NCI-H82 (cell line): ENCODE measurements around the gene SUN5.

Experiments
- DNase-seq: peaks from one replicate; lab custom pipeline; 2025; lab: John Stamatoyannopoulos, UW

Gene SUN5

GRCh38 chr20:33026779-33027759 is 22.8 kb upstream of the SUN5 start:
- no peak for DNase-seq

- DNase-seq = no peak
These were observed 22.0 kb upstream of the SUN5 start for GRCh38 chr20:33026072-33026778.

GRCh38 chr20:33025318-33025876 is 21.2 kb upstream of the SUN5 start:
- DNase-seq = no peak

GRCh38 chr20:33024609-33025317 is 20.5 kb upstream of the SUN5 start:
- no peak for DNase-seq

- DNase-seq = no peak
These were observed 20.0 kb upstream of the SUN5 start for GRCh38 chr20:33024243-33024560.

GRCh38 chr20:33023439-33024242 is 19.4 kb upstream of the SUN5 start:
- no peak for DNase-seq

- DNase-seq = no peak
These were observed 18.6 kb upstream of the SUN5 start for GRCh38 chr20:33022694-33023438.

- no peak for DNase-seq
These were observed 18.1 kb upstream of the SUN5 start for GRCh38 chr20:33022289-33022688.

GRCh38 chr20:33021879-33022278 is 17.6 kb upstream of the SUN5 start:
- DNase-seq = no peak

GRCh38 chr20:33020278-33021161 is 16.3 kb upstream of the SUN5 start:
- DNase-seq = no peak

- no peak for DNase-seq
These were observed 15.4 kb upstream of the SUN5 start for GRCh38 chr20:33019465-33020277.

- no peak for DNase-seq
These were observed 14.1 kb upstream of the SUN5 start for GRCh38 chr20:33018169-33018931.

- no peak for DNase-seq
These were observed 13.3 kb upstream of the SUN5 start for GRCh38 chr20:33017542-33017941.

GRCh38 chr20:33016581-33017109 is 12.4 kb upstream of the SUN5 start:
- DNase-seq = no peak

- no peak for DNase-seq
These were observed 11.7 kb upstream of the SUN5 start for GRCh38 chr20:33015700-33016580.

- DNase-seq = no peak
These were observed 10.9 kb upstream of the SUN5 start for GRCh38 chr20:33015114-33015484.
